ENCODE data around the gene PALLD.

- TF ChIP-seq RBAK (tag by site-specific recombination; IDR thresholded peaks at IDR 0.05), result no peak
- TF ChIP-seq MYNN (tag by site-specific recombination; IDR thresholded peaks at IDR 0.05; ENCODE audit: borderline replicate concordance), result no peak
- TF ChIP-seq CTCF (tag by site-specific recombination; IDR thresholded peaks at IDR 0.05), result no peak
- TF ChIP-seq TSHZ1 (tag by site-specific recombination; IDR thresholded peaks at IDR 0.05; ENCODE audit: borderline replicate concordance), result no peak
- no peak for TF ChIP-seq ZNF324 (tag by site-specific recombination; IDR thresholded peaks at IDR 0.05)
- no peak for TF ChIP-seq ZBTB11 (tag by site-specific recombination; conservative IDR thresholded peaks at IDR 0.05; ENCODE audit: low read depth)
- no peak for TF ChIP-seq ZNF169 (tag by site-specific recombination; IDR thresholded peaks at IDR 0.05)
- TF ChIP-seq ZNF626 (tag by site-specific recombination; IDR thresholded peaks at IDR 0.05), result no peak
- no peak for TF ChIP-seq ZNF140 (tag by site-specific recombination; IDR thresholded peaks at IDR 0.05)
- no peak for TF ChIP-seq ZBTB26 (tag by site-specific recombination; optimal IDR thresholded peaks at IDR 0.05)
- no peak for TF ChIP-seq ZSCAN5A (tag by site-specific recombination; IDR thresholded peaks at IDR 0.05)
These were observed 225.5 kb downstream of the PALLD start for GRCh38 chr4:168722391-168722790.

Measured in HEK293 (cell line).